HepG2 (cell line): ENCODE data around the gene MFGE8. TPM values are rescaled to one million over a fixed set of nuclear protein-coding genes. Genes with fewer than 3 reads are reported as not detected.

Experiments used
- GATA4 ChIP-seq: sonication (generic); IDR thresholded peaks from 2 replicates; pipeline ENCODE4 v1.6.1; 2016; ENCODE audit warnings: antibody characterized with exemption, low read depth, borderline replicate concordance
- HDAC1 ChIP-seq: sonication (generic); formaldehyde crosslinking; IDR thresholded peaks from 2 replicates; pipeline ENCODE4 v1.5.1; 2020; ENCODE audit warnings: mild to moderate bottlenecking, missing genetic modification reagents
- HNRNPLL ChIP-seq: fragments of 200-400 bp; formaldehyde crosslinking; IDR thresholded peaks from 2 replicates; pipeline ENCODE4 v1.6.1; 2017; ENCODE audit warnings: mild to moderate bottlenecking, low read depth, low read length; ENCODE audit not compliant: poor library complexity, severe bottlenecking
- KLF15 ChIP-seq: sonication (generic); formaldehyde crosslinking; IDR thresholded peaks from 2 replicates; pipeline ENCODE4 v1.8.1; 2023; ENCODE audit warnings: borderline replicate concordance, mild to moderate bottlenecking, inconsistent platforms, missing genetic modification reagents, mixed read lengths
- POLR2AphosphoS5 ChIP-seq: IDR thresholded peaks from 2 replicates; pipeline ENCODE4 v1.6.1; 2012; ENCODE audit warnings: low read depth, low read length
- TFDP2 ChIP-seq: sonication (generic); formaldehyde crosslinking; IDR thresholded peaks from 2 replicates; pipeline ENCODE4 v1.4.0; 2020; ENCODE audit warnings: missing genetic modification reagents
- TRIM22 ChIP-seq: fragments of 450-650 bp; IDR thresholded peaks from 2 replicates; pipeline ENCODE4 v1.6.1; 2017
- ZFP91 ChIP-seq: sonication (generic); formaldehyde crosslinking; IDR thresholded peaks from 2 replicates; pipeline ENCODE4 v1.9.0; 2022; ENCODE audit warnings: missing genetic modification reagents, mild to moderate bottlenecking, borderline replicate concordance
- ZNF276 ChIP-seq: sonication (generic); formaldehyde crosslinking; IDR thresholded peaks from 2 replicates; pipeline ENCODE4 v1.4.0; 2020; ENCODE audit warnings: mild to moderate bottlenecking, low read depth, missing genetic modification reagents
- ZNF7 ChIP-seq: IDR thresholded peaks from 2 replicates; pipeline ENCODE4 v1.6.1; 2016; ENCODE audit warnings: missing biosample characterization, missing genetic modification reagents
- ZNF790 ChIP-seq: sonication (generic); formaldehyde crosslinking; IDR thresholded peaks from 2 replicates; pipeline ENCODE4 v1.8.0; 2022; ENCODE audit warnings: missing genetic modification reagents, mild to moderate bottlenecking, borderline replicate concordance
- ZNF792 ChIP-seq: IDR thresholded peaks from 2 replicates; pipeline ENCODE4 v1.6.1; 2016
- polyA plus RNA-seq, 8 experiments: library from polyadenylated mRNA; depleted of rRNA in 3 of 8; stranded (reverse) in 7 of 8; unstranded in 1 of 8; fragments of >200 nt; fragmentation: Illumina TruSeq in 4 of 8; extraction: Trizol in 4 of 8; gene quantifications; 2 replicates each; pipeline versions ENCODE4 v1.2.1 to v1.2.3, GENCODE V29; 2011 to 2016; ENCODE audit warnings: low read depth in 4 of 8, missing spikeins in 1 of 8, mixed read lengths in 1 of 8; ENCODE audit not compliant: insufficient read depth in 1 of 8
- total RNA-seq, 5 experiments: library from RNA; depleted of rRNA; stranded (reverse); fragments of >200 nt; fragmentation: Illumina TruSeq; extraction: Trizol; gene quantifications; 2 replicates each; pipeline ENCODE4 v1.2.3, GENCODE V29; 2016; ENCODE audit warnings: low read depth in 1 of 5
- TF ChIP-seq, protein P1 (sequence below): sonication (generic); formaldehyde crosslinking; IDR thresholded peaks from 2 replicates; pipeline ENCODE4 v1.4.0; 2020; ENCODE audit warnings: missing genetic modification reagents
- TF ChIP-seq, protein P2 (sequence below): sonication (generic); formaldehyde crosslinking; IDR thresholded peaks from 2 replicates; pipeline ENCODE4 v1.4.0; 2020; ENCODE audit warnings: missing genetic modification reagents, mild to moderate bottlenecking, borderline replicate concordance
- TF ChIP-seq, protein P3 (sequence below): sonication (generic); formaldehyde crosslinking; IDR thresholded peaks from 2 replicates; pipeline ENCODE4 v1.5.0; 2020; ENCODE audit warnings: missing genetic modification reagents

MFGE8 gene
- total and polyA plus RNA-seq, 2 of the 13 experiments (the other 11 are each of a cell fraction or from before 2014, with no cell fraction given) = 3.4 to 22.1 TPM

- TF ChIP-seq ZFP91 (CRISPR knock-in tag) (no peak), POLR2AphosphoS5 (no peak), GATA4 (no peak), ZNF790 (no peak), TRIM22 (no peak), KLF15 (no peak), ZNF7 (CRISPR knock-in tag) (no peak), TFDP2 (CRISPR knock-in tag) (no peak), ZNF792 (CRISPR knock-in tag) (0 out of 2 replicates have a peak, but pooled peaks have one; percentile 32), HDAC1 (CRISPR knock-in tag) (peak; percentile 44; the same call in 1 of the 2 replicates), HNRNPLL (no peak), ZNF276 (0 out of 2 replicates have a peak, but pooled peaks have one; percentile 40)
- TF ChIP-seq, protein P1, sequence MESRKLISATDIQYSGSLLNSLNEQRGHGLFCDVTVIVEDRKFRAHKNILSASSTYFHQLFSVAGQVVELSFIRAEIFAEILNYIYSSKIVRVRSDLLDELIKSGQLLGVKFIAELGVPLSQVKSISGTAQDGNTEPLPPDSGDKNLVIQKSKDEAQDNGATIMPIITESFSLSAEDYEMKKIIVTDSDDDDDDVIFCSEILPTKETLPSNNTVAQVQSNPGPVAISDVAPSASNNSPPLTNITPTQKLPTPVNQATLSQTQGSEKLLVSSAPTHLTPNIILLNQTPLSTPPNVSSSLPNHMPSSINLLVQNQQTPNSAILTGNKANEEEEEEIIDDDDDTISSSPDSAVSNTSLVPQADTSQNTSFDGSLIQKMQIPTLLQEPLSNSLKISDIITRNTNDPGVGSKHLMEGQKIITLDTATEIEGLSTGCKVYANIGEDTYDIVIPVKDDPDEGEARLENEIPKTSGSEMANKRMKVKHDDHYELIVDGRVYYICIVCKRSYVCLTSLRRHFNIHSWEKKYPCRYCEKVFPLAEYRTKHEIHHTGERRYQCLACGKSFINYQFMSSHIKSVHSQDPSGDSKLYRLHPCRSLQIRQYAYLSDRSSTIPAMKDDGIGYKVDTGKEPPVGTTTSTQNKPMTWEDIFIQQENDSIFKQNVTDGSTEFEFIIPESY (CRISPR knock-in tag) = no peak
- TF ChIP-seq, protein P2, sequence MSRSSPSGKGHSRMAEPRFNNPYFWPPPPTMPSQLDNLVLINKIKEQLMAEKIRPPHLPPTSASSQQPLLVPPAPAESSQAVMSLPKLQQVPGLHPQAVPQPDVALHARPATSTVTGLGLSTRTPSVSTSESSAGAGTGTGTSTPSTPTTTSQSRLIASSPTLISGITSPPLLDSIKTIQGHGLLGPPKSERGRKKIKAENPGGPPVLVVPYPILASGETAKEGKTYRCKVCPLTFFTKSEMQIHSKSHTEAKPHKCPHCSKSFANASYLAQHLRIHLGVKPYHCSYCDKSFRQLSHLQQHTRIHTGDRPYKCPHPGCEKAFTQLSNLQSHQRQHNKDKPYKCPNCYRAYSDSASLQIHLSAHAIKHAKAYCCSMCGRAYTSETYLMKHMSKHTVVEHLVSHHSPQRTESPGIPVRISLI = no peak
- TF ChIP-seq, protein P3, sequence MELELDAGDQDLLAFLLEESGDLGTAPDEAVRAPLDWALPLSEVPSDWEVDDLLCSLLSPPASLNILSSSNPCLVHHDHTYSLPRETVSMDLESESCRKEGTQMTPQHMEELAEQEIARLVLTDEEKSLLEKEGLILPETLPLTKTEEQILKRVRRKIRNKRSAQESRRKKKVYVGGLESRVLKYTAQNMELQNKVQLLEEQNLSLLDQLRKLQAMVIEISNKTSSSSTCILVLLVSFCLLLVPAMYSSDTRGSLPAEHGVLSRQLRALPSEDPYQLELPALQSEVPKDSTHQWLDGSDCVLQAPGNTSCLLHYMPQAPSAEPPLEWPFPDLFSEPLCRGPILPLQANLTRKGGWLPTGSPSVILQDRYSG = no peak
These were observed at the start of gene MFGE8 (continued) for GRCh38 chr15:88913017-88913849.
